Erythroblast (primary cell): ENCODE measurements around the gene PARP16.

ENCODE experiments used
- DNase-seq, 2 experiments: peaks; one replicate each; lab custom pipeline; 2025; lab: John Stamatoyannopoulos, UW
- GATA1 ChIP-seq: IDR thresholded peaks from 2 replicates; pipeline ENCODE4 v1.6.1; 2011; ENCODE audit warnings: low read depth, mild to moderate bottlenecking, control low read depth, low read length, moderate library complexity
- POLR2A ChIP-seq: IDR thresholded peaks from 2 replicates; pipeline ENCODE4 v1.6.1; 2011; ENCODE audit warnings: mild to moderate bottlenecking, low read length

PARP16 gene

GRCh38 chr15:65305150-65305758 lies 18.6 kb upstream of the PARP16 start:
- no peak for DNase-seq
- TF ChIP-seq GATA1 = no peak
- TF ChIP-seq POLR2A = no peak

GRCh38 chr15:65304381-65305149 lies 17.9 kb upstream of the PARP16 start, which contains the start of gene RNU5B-1:
TSS of gene RNU5B-1 (plus strand) at chr15:65304677.
- peak; percentile 91 to 93 for DNase-seq
- TF ChIP-seq POLR2A (peak; percentile 100), GATA1 (no peak)

GRCh38 chr15:65303687-65304380 lies 17.2 kb upstream of the PARP16 start:
- TF ChIP-seq GATA1 (no peak), POLR2A (no peak)
- DNase-seq = peak in 1 of 2 experiments; percentile 58

- TF ChIP-seq POLR2A (no peak), GATA1 (no peak)
- DNase-seq = no peak
Observed at GRCh38 chr15:65302061-65302460, 15.4 kb upstream of the PARP16 start.

GRCh38 chr15:65300924-65301441 lies 14.3 kb upstream of the PARP16 start:
- TF ChIP-seq POLR2A = no peak
- no peak for TF ChIP-seq GATA1
- no peak for DNase-seq

- TF ChIP-seq POLR2A = no peak
- no peak for TF ChIP-seq GATA1
- DNase-seq = no peak
Observed at GRCh38 chr15:65298731-65299130, 12.0 kb upstream of the PARP16 start.

GRCh38 chr15:65292938-65293518 lies 6.3 kb upstream of the PARP16 start:
- DNase-seq = no peak

GRCh38 chr15:65290228-65290627 lies 3.5 kb upstream of the PARP16 start:
- no peak for DNase-seq
- TF ChIP-seq GATA1 (no peak), POLR2A (no peak)

More at GRCh38 chr15:65292938-65293518, 6.3 kb upstream of the PARP16 start:
- no peak for TF ChIP-seq GATA1
- TF ChIP-seq POLR2A = no peak

GRCh38 chr15:65289261-65289854 lies 2.7 kb upstream of the PARP16 start:
- TF ChIP-seq GATA1 (no peak), POLR2A (no peak)
- peak; percentile 17 to 74 for DNase-seq

GRCh38 chr15:65287520-65287855 lies 805 bp upstream of the PARP16 start:
- TF ChIP-seq GATA1 = no peak
- no peak for TF ChIP-seq POLR2A

GRCh38 chr15:65286069-65286703 lies 497 bp downstream of the PARP16 start:
- no peak for TF ChIP-seq GATA1
- no peak for TF ChIP-seq POLR2A
- peak; percentile 71 to 75 for DNase-seq

More at GRCh38 chr15:65287520-65287855, 805 bp upstream of the PARP16 start:
- peak; percentile 16 to 27 for DNase-seq

GRCh38 chr15:65285291-65286068 lies 1.2 kb downstream of the PARP16 start:
- no peak for DNase-seq
- no peak for TF ChIP-seq GATA1
- TF ChIP-seq POLR2A = no peak
